ENCODE measurements around the gene TNFRSF21. TPM values are rescaled to one million over a fixed set of nuclear protein-coding genes. Genes with fewer than 3 reads are reported as not detected.

TNFRSF21 gene
- total RNA-seq, 3 donors from 2014 or later = 10.2 to 21.4 (median 20.9) TPM

- H3K4me3 ChIP-seq = peak overlapping the region; percentile 68 to 85 (median 79)
- DNase-seq (ENCODE audit: low spot score in 2 of 2) = no peak
- no peaks in the 10 kb centered on the region for H3K27me3 ChIP-seq
- no peaks in the 10 kb centered on the region for H3K4me1 ChIP-seq
- no peaks in the 10 kb centered on the region for H3K36me3 ChIP-seq
- H3K27ac ChIP-seq = peak overlapping the region; percentile 51 to 86
- no peaks in the 10 kb centered on the region for H3K9me3 ChIP-seq
- TF ChIP-seq CTCF (IDR thresholded peaks at IDR 0.05) (no peak), POLR2A (IDR thresholded peaks at IDR 0.05) (no peak), POLR2AphosphoS5 (IDR thresholded peaks at IDR 0.05) (no peak)
- intact Hi-C loops (cut with DNase I; ENCODE audit: low total_unique reads) = no loop called here
Observed at GRCh38 chr6:47310131-47310480, 401 bp upstream of the TNFRSF21 start.

- no peak for DNase-seq (ENCODE audit: low spot score in 2 of 2)
- peak in 1 of 3 donors; percentile 16 for TF ChIP-seq CTCF (IDR thresholded peaks at IDR 0.05)
- TF ChIP-seq POLR2AphosphoS5 (IDR thresholded peaks at IDR 0.05) = no peak
- Histone ChIP-seq H3K36me3 (no peaks in the 10 kb centered on the region), H3K4me1 (no peaks in the 10 kb centered on the region), H3K27me3 (no peaks in the 10 kb centered on the region), H3K9me3 (no peaks in the 10 kb centered on the region), H3K27ac (peak overlapping the region; percentile 79 to 86), H3K4me3 (peak overlapping the region; percentile 68 to 85 (median 79))
- intact Hi-C loops (cut with DNase I; ENCODE audit: low total_unique reads) = loop anchor here (10.0 kb wide), 1 partner anchor 384 kb away; the partner anchor contains the start of gene ADGRF5
Observed at GRCh38 chr6:47308552-47309290, 984 bp downstream of the TNFRSF21 start.

GRCh38 chr6:47308198-47308517, 1.5 kb downstream of the TNFRSF21 start:
- no peaks in the 10 kb centered on the region for H3K36me3 ChIP-seq
- H3K27ac ChIP-seq = no peak overlapping the region
- no peaks in the 10 kb centered on the region for H3K9me3 ChIP-seq
- peak overlapping the region; percentile 68 to 85 (median 79) for H3K4me3 ChIP-seq
- intact Hi-C loops (cut with DNase I; ENCODE audit: low total_unique reads) = loop anchor here (10.0 kb wide), 1 partner anchor 383 kb away; the partner anchor contains the start of gene ADGRF5
- no peak for TF ChIP-seq CTCF (IDR thresholded peaks at IDR 0.05)
- TF ChIP-seq POLR2A (IDR thresholded peaks at IDR 0.05) = no peak
- no peak for TF ChIP-seq POLR2AphosphoS5 (IDR thresholded peaks at IDR 0.05)
- H3K27me3 ChIP-seq = no peaks in the 10 kb centered on the region
- DNase-seq (ENCODE audit: low spot score in 2 of 2) = no peak
- no peaks in the 10 kb centered on the region for H3K4me1 ChIP-seq

- no peaks in the 10 kb centered on the region for H3K9me3 ChIP-seq
- peak overlapping the region; percentile 68 to 85 (median 79) for H3K4me3 ChIP-seq
- no peaks in the 10 kb centered on the region for H3K36me3 ChIP-seq
- H3K4me1 ChIP-seq = no peaks in the 10 kb centered on the region
- no peaks in the 10 kb centered on the region for H3K27me3 ChIP-seq
- no peak overlapping the region for H3K27ac ChIP-seq
- no peak for DNase-seq (ENCODE audit: low spot score in 2 of 2)
- TF ChIP-seq POLR2AphosphoS5 (IDR thresholded peaks at IDR 0.05) (no peak), CTCF (IDR thresholded peaks at IDR 0.05) (no peak), POLR2A (IDR thresholded peaks at IDR 0.05) (no peak)
- intact Hi-C loops (cut with DNase I; ENCODE audit: low total_unique reads) = loop anchor here (10.0 kb wide), 1 partner anchor 383 kb away; the partner anchor contains the start of gene ADGRF5
Observed at GRCh38 chr6:47307362-47308197, 2.1 kb downstream of the TNFRSF21 start.

- Histone ChIP-seq H3K4me3 (no peak overlapping the region), H3K36me3 (no peaks in the 10 kb centered on the region), H3K4me1 (no peaks in the 10 kb centered on the region), H3K9me3 (no peaks in the 10 kb centered on the region), H3K27ac (no peak overlapping the region), H3K27me3 (no peaks in the 10 kb centered on the region)
- intact Hi-C loops (cut with DNase I; ENCODE audit: low total_unique reads) = loop anchor here (10.0 kb wide), 1 partner anchor 382 kb away; the partner anchor contains the start of gene ADGRF5
- no peak for TF ChIP-seq CTCF (IDR thresholded peaks at IDR 0.05)
- no peak for TF ChIP-seq POLR2A (IDR thresholded peaks at IDR 0.05)
- TF ChIP-seq POLR2AphosphoS5 (IDR thresholded peaks at IDR 0.05) = no peak
- no peak for DNase-seq (ENCODE audit: low spot score in 2 of 2)
Observed at GRCh38 chr6:47306887-47307286, 2.8 kb downstream of the TNFRSF21 start.
